Tibial artery (tissue), 4 donors: Measurements from ENCODE around the gene PRRX2.

Experiments used
- DNase-seq, 2 donors: peaks; one replicate each; pipeline ENCODE4 v3.0.0-alpha.2; 2019
- H3K27ac ChIP-seq, 2 donors: fragments of 200-600 bp; sonication (generic) in 1 of 2; 1 replicate in 1 of 2; 2 replicates in 1 of 2; pipeline ENCODE4 v1.5.1; 2018 to 2019; ENCODE audit warnings: mild to moderate bottlenecking in 1 of 2
- H3K27me3 ChIP-seq, 2 donors: fragments of 200-600 bp; sonication (generic) in 1 of 2; one replicate each; pipeline versions ENCODE4 v1.5.1 to v1.6.0; 2016 to 2019
- H3K36me3 ChIP-seq, 3 donors: fragments of 200-600 bp; sonication (generic) in 2 of 3; one replicate each; pipeline ENCODE4 v1.5.1; 2016 to 2019; ENCODE audit warnings: mild to moderate bottlenecking in 2 of 3
- H3K4me1 ChIP-seq, 4 donors: fragments of 200-600 bp; sonication (generic) in 2 of 4; 1 replicate in 3 of 4; 2 replicates in 1 of 4; pipeline ENCODE4 v1.5.1; 2016 to 2019
- H3K4me3 ChIP-seq, 2 donors: fragments of 200-600 bp; sonication (generic) in 1 of 2; 1 replicate in 1 of 2; 2 replicates in 1 of 2; pipeline ENCODE4 v1.5.1; 2018 to 2019; ENCODE audit warnings: mild to moderate bottlenecking in 2 of 2
- H3K9me3 ChIP-seq, 3 donors: fragments of 200-600 bp; sonication (generic) in 1 of 3; one replicate each; pipeline ENCODE4 v1.5.1; 2016 to 2019
- intact Hi-C: fragments of 100-400 bp; cut with DNase I; formaldehyde crosslinking; loops from one replicate; pipeline ENCODE4 v1.15.0; 2023; ENCODE audit warnings: low total_unique reads
- TF ChIP-seq, protein P1 (sequence below), 2 experiments: fragments of 200-600 bp in 1 of 2; fragments of 450-650 bp in 1 of 2; IDR thresholded peaks; one replicate each; pipeline ENCODE4 v1.5.1; 2017 to 2019; ENCODE audit warnings: antibody characterized with exemption in 2 of 2, mild to moderate bottlenecking in 1 of 2, moderate library complexity in 1 of 2

PRRX2 gene

DNA sequence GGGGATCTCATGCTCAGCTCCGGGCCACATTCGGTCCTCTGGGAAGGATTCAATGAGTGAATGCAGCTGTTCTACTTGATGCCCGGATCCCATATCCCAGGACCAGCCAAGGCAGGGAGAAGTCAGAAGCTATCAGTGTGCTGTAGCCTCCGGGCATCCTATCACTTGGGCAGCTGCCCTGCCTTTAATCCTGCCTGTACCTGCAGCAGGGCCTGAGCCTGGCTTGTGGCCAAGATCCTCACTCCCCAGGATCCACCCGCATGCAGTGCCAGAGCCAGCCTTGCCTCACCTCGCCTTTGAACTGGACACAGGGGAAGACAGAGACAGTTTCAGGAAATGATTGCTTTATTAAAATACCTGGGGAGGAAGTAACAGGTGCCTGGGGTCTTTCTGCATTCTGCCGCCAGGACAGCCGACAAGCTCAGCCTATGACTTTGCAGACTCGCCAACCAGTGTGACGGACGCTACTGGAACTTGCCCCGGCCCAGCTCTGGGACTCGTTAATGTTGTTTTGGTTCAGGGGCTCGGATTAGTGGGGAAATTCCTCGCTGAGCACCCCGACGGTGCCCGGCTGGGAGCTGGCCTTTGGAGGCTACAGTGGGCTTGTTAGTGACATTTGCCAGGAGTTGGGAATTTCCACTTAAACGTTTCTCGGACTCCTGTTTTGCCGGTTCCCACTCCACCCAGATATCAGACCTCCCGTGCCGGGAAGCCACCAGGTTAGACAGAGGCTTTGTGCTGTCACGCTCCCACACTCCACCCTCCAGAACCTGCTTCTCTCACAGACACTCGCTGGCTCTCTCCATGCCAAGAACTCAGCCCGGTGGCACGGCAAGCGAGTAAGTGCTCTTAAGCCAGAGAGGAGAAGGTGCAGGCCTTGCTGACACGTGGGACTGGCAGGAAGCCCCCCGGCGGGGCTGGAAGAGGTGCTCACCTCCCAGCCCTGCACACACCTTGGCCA is 86.7 kb downstream of the PRRX2 start:
- peak overlapping the region in 1 of 2 donors; percentile 6 for H3K27ac ChIP-seq
- peak overlapping the region; percentile 30 to 33 for H3K4me3 ChIP-seq
- H3K9me3 ChIP-seq = no peaks in the 10 kb centered on the region
- H3K4me1 ChIP-seq = peaks cover 0 to 17% (median 14%) of the 10 kb centered on the region in 4 donors
- H3K27me3 ChIP-seq = peaks cover 0 to 20% of the 10 kb centered on the region in 2 donors
- no peak for DNase-seq
- TF ChIP-seq, protein P1, sequence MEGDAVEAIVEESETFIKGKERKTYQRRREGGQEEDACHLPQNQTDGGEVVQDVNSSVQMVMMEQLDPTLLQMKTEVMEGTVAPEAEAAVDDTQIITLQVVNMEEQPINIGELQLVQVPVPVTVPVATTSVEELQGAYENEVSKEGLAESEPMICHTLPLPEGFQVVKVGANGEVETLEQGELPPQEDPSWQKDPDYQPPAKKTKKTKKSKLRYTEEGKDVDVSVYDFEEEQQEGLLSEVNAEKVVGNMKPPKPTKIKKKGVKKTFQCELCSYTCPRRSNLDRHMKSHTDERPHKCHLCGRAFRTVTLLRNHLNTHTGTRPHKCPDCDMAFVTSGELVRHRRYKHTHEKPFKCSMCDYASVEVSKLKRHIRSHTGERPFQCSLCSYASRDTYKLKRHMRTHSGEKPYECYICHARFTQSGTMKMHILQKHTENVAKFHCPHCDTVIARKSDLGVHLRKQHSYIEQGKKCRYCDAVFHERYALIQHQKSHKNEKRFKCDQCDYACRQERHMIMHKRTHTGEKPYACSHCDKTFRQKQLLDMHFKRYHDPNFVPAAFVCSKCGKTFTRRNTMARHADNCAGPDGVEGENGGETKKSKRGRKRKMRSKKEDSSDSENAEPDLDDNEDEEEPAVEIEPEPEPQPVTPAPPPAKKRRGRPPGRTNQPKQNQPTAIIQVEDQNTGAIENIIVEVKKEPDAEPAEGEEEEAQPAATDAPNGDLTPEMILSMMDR (IDR thresholded peaks at IDR 0.05) = no peak
- intact Hi-C loops = no loop called here
- no peaks in the 10 kb centered on the region for H3K36me3 ChIP-seq

- peak; percentile 67 to 79 for DNase-seq
- peak within 1 kb of the TSS in 1 of 2 donors; percentile 6 for H3K27ac ChIP-seq
- H3K4me1 ChIP-seq = peaks cover 0 to 17% (median 14%) of the 10 kb centered on the region in 4 donors
- no peaks in the 10 kb centered on the region for H3K9me3 ChIP-seq
- TF ChIP-seq, protein P1 (IDR thresholded peaks at IDR 0.05) = no peak
- H3K36me3 ChIP-seq = no peaks in the 10 kb centered on the region
- intact Hi-C loops = no loop called here
- H3K4me3 ChIP-seq = peak within 1 kb of the TSS; percentile 30 to 33
- peaks cover 0 to 20% of the 10 kb centered on the region in 2 donors for H3K27me3 ChIP-seq
Observed at GRCh38 chr9:129752900-129753729, 87.7 kb downstream of the PRRX2 start, which contains the start of gene PTGES. TSS of gene PTGES (minus strand) at chr9:129753042. CDS start at chr9:129753012, 30 bp downstream.

GRCh38 chr9:129755151-129755550 is 89.7 kb downstream of the PRRX2 start:
- Histone ChIP-seq H3K36me3 (no peaks in the 10 kb centered on the region), H3K9me3 (no peaks in the 10 kb centered on the region), H3K27ac (no peak overlapping the region), H3K4me3 (no peak overlapping the region), H3K4me1 (peaks cover 0 to 17% (median 14%) of the 10 kb centered on the region in 4 donors), H3K27me3 (peaks cover 0 to 18% of the 10 kb centered on the region in 2 donors)
- TF ChIP-seq, protein P1 (IDR thresholded peaks at IDR 0.05) = no peak
- no peak for DNase-seq
- intact Hi-C loops = no loop called here

- TF ChIP-seq, protein P1 (IDR thresholded peaks at IDR 0.05) = no peak
- Histone ChIP-seq H3K27ac (no peak overlapping the region), H3K27me3 (peaks cover 0 to 8% of the 10 kb centered on the region in 2 donors), H3K4me1 (peaks cover 0 to 17% (median 14%) of the 10 kb centered on the region in 4 donors), H3K4me3 (no peak overlapping the region), H3K36me3 (no peaks in the 10 kb centered on the region), H3K9me3 (no peaks in the 10 kb centered on the region)
- intact Hi-C loops = no loop called here
- DNase-seq = no peak
Observed at GRCh38 chr9:129756191-129756590, 90.7 kb downstream of the PRRX2 start.

GRCh38 chr9:129757045-129757444 is 91.6 kb downstream of the PRRX2 start:
- Histone ChIP-seq H3K4me3 (no peak overlapping the region), H3K27me3 (peaks cover 0 to under 1% of the 10 kb centered on the region in 2 donors), H3K36me3 (no peaks in the 10 kb centered on the region), H3K27ac (no peak overlapping the region), H3K4me1 (peaks cover 0 to 17% (median 10%) of the 10 kb centered on the region in 4 donors), H3K9me3 (no peaks in the 10 kb centered on the region)
- intact Hi-C loops = no loop called here
- TF ChIP-seq, protein P1 (IDR thresholded peaks at IDR 0.05) = no peak
- no peak for DNase-seq
